HepG2 (cell line): Measurements from ENCODE around the gene GRB2. TPM values are rescaled to one million over a fixed set of nuclear protein-coding genes. Genes with fewer than 3 reads are reported as not detected.

ENCODE experiments used
- EP300 ChIP-seq, 3 experiments: sonication (generic) in 1 of 3; formaldehyde crosslinking in 1 of 3; IDR thresholded peaks; 2 replicates each; pipeline versions ENCODE4 v1.5.1 to v1.6.1; 2011 to 2020; ENCODE audit warnings: low read depth in 2 of 3, low read length in 2 of 3, borderline replicate concordance in 1 of 3, improper control_type of control experiment in 1 of 3, mild to moderate bottlenecking in 1 of 3, missing genetic modification reagents in 1 of 3, moderate library complexity in 1 of 3
- ESRRA ChIP-seq: sonication (generic); formaldehyde crosslinking; IDR thresholded peaks from 2 replicates; pipeline ENCODE4 v1.5.1; 2020; ENCODE audit warnings: mild to moderate bottlenecking, low read depth, missing genetic modification reagents
- FOXP4 ChIP-seq: sonication (generic); formaldehyde crosslinking; IDR thresholded peaks from 2 replicates; pipeline ENCODE4 v1.4.0; 2020; ENCODE audit warnings: missing genetic modification reagents
- HBP1 ChIP-seq: IDR thresholded peaks from 2 replicates; pipeline ENCODE4 v1.6.1; 2016; ENCODE audit warnings: low read depth, control low read depth
- MAZ ChIP-seq, 2 experiments: sonication (generic) in 1 of 2; formaldehyde crosslinking in 1 of 2; IDR thresholded peaks; 2 replicates each; pipeline versions ENCODE4 v1.5.0 to v1.6.1; 2012 to 2020; ENCODE audit warnings: low read depth in 2 of 2, mild to moderate bottlenecking in 2 of 2, borderline replicate concordance in 1 of 2, improper control_type of control experiment in 1 of 2, low read length in 1 of 2, missing genetic modification reagents in 1 of 2, moderate library complexity in 1 of 2
- POLR2AphosphoS2 ChIP-seq: IDR thresholded peaks from 2 replicates; pipeline ENCODE4 v1.6.1; 2011; ENCODE audit warnings: low read depth, low read length, improper control_type of control experiment
- ZBTB4 ChIP-seq: sonication (generic); formaldehyde crosslinking; IDR thresholded peaks from 2 replicates; pipeline ENCODE4 v1.4.0; 2020; ENCODE audit warnings: missing genetic modification reagents, mild to moderate bottlenecking, borderline replicate concordance
- ZFP1 ChIP-seq: IDR thresholded peaks from 2 replicates; pipeline ENCODE4 v1.6.1; 2016
- ZNF414 ChIP-seq: sonication (generic); formaldehyde crosslinking; IDR thresholded peaks from 2 replicates; pipeline ENCODE4 v1.5.0; 2020; ENCODE audit warnings: missing genetic modification reagents
- ZNF841 ChIP-seq: sonication (generic); formaldehyde crosslinking; IDR thresholded peaks from 2 replicates; pipeline ENCODE4 v1.8.1; 2023; ENCODE audit warnings: missing genetic modification reagents, borderline replicate concordance
- polyA plus RNA-seq, 8 experiments: library from polyadenylated mRNA; depleted of rRNA in 3 of 8; stranded (reverse) in 7 of 8; unstranded in 1 of 8; fragments of >200 nt; fragmentation: Illumina TruSeq in 4 of 8; extraction: Trizol in 4 of 8; gene quantifications; 2 replicates each; pipeline versions ENCODE4 v1.2.1 to v1.2.3, GENCODE V29; 2011 to 2016; ENCODE audit warnings: low read depth in 4 of 8, missing spikeins in 1 of 8, mixed read lengths in 1 of 8; ENCODE audit not compliant: insufficient read depth in 1 of 8
- total RNA-seq, 5 experiments: library from RNA; depleted of rRNA; stranded (reverse); fragments of >200 nt; fragmentation: Illumina TruSeq; extraction: Trizol; gene quantifications; 2 replicates each; pipeline ENCODE4 v1.2.3, GENCODE V29; 2016; ENCODE audit warnings: low read depth in 1 of 5

GRB2 gene
- total and polyA plus RNA-seq, 2 of the 13 experiments (the other 11 are each of a cell fraction or from before 2014, with no cell fraction given), result 84.6 to 92.3 TPM

- TF ChIP-seq ZBTB4 (CRISPR knock-in tag) (no peak), ESRRA (no peak), POLR2AphosphoS2 (no peak), ZFP1 (CRISPR knock-in tag) (no peak), HBP1 (CRISPR knock-in tag) (no peak), EP300 (IDR thresholded peaks at IDR 0.05; ENCODE audit: low read depth in 2 of 2, low read length in 2 of 2) (no peak), EP300 (CRISPR knock-in tag; IDR thresholded peaks at IDR 0.05; ENCODE audit: borderline replicate concordance) (no peak), ZNF841 (no peak), ZNF414 (CRISPR knock-in tag) (no peak), FOXP4 (CRISPR knock-in tag) (no peak), MAZ (IDR thresholded peaks at IDR 0.05; ENCODE audit: borderline replicate concordance, low read depth, low read length) (no peak), MAZ (CRISPR knock-in tag; IDR thresholded peaks at IDR 0.05; ENCODE audit: low read depth) (no peak)
Observed at GRCh38 chr17:75301502-75302206, 103.8 kb downstream of the GRB2 start (continued).
